ENCODE data around the gene CERS4.
"Not testable (repeated sequence)": the region's sequence is repeated elsewhere in the genome, so short reads cannot be mapped to it uniquely, and the experiment has no call there.

CERS4 gene

DNA sequence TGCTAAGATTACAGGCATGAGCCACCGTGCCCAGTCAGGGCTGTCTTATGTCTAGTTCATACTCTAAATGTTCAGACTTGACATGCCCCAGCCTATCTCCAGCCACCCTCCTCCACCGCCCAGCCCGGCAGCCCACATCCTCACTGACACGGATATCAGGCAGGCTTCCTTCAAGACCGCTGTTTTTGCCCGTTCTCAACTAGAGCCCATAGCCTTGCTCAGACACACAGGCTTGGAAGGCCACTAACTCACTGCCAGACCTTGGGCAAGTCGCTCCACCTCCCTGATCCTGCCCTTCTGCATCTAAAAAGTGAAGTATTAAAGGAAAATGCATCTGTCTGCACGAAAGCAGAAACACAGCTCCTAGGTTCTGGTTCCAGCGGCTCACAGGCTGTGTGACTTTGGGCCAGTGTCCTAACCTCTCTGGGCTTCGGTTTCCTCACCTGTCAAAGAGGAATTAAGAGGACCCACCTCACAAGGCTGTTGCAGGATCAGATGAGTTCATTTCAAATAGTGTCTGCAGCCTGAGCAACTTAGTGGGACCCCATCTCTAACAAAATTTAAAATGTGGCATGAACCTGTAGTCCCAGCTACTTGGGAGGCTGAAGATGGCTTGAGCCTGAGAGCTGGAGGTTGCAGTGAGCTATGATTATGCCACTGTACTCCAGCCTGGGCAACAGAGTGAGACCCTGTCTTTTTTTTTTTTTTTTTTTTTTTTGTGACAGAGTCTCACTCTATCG is 14.5 kb upstream of the CERS4 start:
- H3K27ac ChIP-seq (ENCODE audit: low read depth, low read length): no peak overlapping the region

DNA sequence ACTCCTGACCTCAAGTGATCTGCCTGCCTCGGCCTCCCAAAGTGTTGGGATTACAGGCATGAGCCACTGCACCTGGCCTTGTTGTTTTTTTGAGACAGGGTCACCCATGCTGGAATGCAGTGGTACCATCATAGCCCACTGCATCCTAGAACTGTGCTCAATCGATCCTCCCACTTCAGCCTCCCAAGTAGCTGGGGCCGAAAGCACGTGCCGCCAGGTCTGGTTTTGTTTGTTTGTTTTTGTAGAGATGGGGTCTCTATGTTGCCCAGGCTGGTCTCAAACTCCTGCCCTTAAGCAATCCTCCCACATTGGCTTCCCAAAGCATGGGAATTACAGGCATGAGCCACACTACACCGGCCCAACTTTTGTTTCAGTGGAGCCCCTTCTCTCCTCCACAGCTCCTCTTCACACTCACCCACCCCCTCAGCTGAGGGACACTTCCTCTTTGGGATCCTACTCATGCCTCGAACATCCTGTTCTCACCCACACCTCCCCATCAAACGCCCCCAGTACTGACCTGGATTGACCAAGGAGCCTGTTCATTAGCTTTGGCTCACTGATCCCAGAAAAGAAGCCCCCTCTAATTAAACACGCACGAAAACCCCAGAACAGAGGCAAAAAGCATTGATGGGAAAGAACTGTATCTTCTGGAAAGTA is 12.8 kb upstream of the CERS4 start:
- Histone ChIP-seq H3K9me3 (ENCODE audit: control insufficient read depth, insufficient read depth, low read depth, low read length) (no peaks in the 10 kb centered on the region), H3K27me3 (ENCODE audit: control insufficient read depth, insufficient read depth, low read length) (no peaks in the 10 kb centered on the region), H3K27ac (ENCODE audit: low read depth, low read length) (no peak overlapping the region), H3K36me3 (ENCODE audit: control insufficient read depth, insufficient read depth, low read length) (no peaks in the 10 kb centered on the region), H3K4me3 (ENCODE audit: low read depth, low read length) (no peak overlapping the region), H3K4me1 (ENCODE audit: control insufficient read depth, insufficient read depth, low read length) (peaks cover 25% of the 10 kb centered on the region), H3K9ac (ENCODE audit: low read length) (no peak overlapping the region)

More for the DNA sequence above, 14.5 kb upstream of the CERS4 start:
- no peaks in the 10 kb centered on the region for H3K9me3 ChIP-seq (ENCODE audit: control insufficient read depth, insufficient read depth, low read depth, low read length)
- no peak overlapping the region for H3K9ac ChIP-seq (ENCODE audit: low read length)
- H3K36me3 ChIP-seq (ENCODE audit: control insufficient read depth, insufficient read depth, low read length): no peaks in the 10 kb centered on the region
- H3K4me1 ChIP-seq (ENCODE audit: control insufficient read depth, insufficient read depth, low read length): peaks cover 25% of the 10 kb centered on the region
- H3K27me3 ChIP-seq (ENCODE audit: control insufficient read depth, insufficient read depth, low read length): no peaks in the 10 kb centered on the region
- H3K4me3 ChIP-seq (ENCODE audit: low read depth, low read length): no peak overlapping the region

DNA sequence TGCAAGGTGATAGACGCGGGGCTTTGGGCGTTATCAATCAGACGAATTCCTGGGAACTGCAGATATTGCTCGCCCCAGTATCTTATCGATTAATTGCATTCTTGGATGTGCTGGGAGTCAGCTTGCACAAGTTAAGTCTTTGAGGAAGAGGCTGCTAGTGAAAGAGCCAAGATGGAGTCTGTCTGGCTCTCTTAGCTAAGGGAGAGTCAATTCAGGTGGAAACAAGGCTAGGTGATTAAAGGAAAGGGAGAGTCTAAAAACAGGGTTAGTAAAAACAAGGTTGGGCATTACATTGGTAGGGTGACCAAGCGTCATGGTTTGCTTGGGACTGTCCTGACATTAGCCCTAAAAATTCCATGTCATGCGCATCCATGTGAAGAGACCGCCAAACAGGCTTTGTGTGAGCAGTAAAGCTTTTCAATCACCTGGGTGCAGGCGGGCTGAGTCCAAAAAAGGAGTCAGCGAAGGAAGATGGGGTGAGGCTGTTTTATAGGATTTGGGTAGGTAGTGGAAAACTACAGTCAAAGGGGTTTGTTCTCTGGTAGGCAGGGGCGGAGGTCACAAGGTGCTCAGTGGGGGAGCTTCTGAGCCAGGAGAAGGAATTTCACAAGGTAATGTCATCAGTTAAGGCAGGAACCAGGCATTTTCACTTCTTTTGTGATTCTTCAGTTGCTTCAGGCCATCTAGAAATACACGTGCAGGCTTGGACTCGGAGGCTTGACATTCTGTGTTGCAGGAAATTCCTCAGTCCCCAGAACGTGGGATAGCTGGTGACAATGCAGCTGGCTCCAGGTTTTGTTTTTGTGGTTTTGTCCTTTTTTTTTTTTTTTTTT is 5.7 kb upstream of the CERS4 start:
- H3K4me3 ChIP-seq (ENCODE audit: low read depth, low read length); H3K27me3 ChIP-seq (ENCODE audit: control insufficient read depth, insufficient read depth, low read length); H3K36me3 ChIP-seq (ENCODE audit: control insufficient read depth, insufficient read depth, low read length); H3K9me3 ChIP-seq (ENCODE audit: control insufficient read depth, insufficient read depth, low read depth, low read length): not testable (repeated sequence)
- peaks cover 42% of the 10 kb centered on the region for H3K4me1 ChIP-seq (ENCODE audit: control insufficient read depth, insufficient read depth, low read length)
- H3K27ac ChIP-seq (ENCODE audit: low read depth, low read length): peak overlapping the region; percentile 88
- H3K9ac ChIP-seq (ENCODE audit: low read length): peak overlapping the region; percentile 82

DNA sequence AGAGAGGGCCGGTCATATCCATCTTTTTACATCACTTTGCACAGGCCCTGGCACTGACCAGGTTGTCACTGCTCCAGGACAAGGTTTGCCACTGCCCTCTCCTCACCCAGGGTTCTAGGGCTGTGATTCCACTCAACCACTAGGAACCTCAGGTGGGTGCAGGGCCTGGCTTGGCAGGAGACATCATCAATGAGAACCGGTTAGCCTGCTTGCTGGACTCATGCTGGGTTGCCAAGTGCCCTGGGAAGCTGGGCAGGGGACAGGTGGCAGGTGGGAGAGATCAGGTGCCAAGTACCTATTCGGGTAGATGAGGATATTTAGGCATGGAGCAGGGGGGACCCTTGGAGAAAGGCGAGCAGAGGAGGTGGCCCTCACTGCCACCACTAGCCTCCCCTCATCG is 4.2 kb upstream of the CERS4 start:
- peak overlapping the region; percentile 88; the same call in 1 of the 2 replicates for H3K27ac ChIP-seq (ENCODE audit: low read depth, low read length)
- no peaks in the 10 kb centered on the region for H3K36me3 ChIP-seq (ENCODE audit: control insufficient read depth, insufficient read depth, low read length)
- H3K4me3 ChIP-seq (ENCODE audit: low read depth, low read length): no peak overlapping the region
- H3K9me3 ChIP-seq (ENCODE audit: control insufficient read depth, insufficient read depth, low read depth, low read length): no peaks in the 10 kb centered on the region
- H3K9ac ChIP-seq (ENCODE audit: low read length): peak overlapping the region; percentile 82
- peaks cover 44% of the 10 kb centered on the region for H3K4me1 ChIP-seq (ENCODE audit: control insufficient read depth, insufficient read depth, low read length)
- H3K27me3 ChIP-seq (ENCODE audit: control insufficient read depth, insufficient read depth, low read length): no peaks in the 10 kb centered on the region

DNA sequence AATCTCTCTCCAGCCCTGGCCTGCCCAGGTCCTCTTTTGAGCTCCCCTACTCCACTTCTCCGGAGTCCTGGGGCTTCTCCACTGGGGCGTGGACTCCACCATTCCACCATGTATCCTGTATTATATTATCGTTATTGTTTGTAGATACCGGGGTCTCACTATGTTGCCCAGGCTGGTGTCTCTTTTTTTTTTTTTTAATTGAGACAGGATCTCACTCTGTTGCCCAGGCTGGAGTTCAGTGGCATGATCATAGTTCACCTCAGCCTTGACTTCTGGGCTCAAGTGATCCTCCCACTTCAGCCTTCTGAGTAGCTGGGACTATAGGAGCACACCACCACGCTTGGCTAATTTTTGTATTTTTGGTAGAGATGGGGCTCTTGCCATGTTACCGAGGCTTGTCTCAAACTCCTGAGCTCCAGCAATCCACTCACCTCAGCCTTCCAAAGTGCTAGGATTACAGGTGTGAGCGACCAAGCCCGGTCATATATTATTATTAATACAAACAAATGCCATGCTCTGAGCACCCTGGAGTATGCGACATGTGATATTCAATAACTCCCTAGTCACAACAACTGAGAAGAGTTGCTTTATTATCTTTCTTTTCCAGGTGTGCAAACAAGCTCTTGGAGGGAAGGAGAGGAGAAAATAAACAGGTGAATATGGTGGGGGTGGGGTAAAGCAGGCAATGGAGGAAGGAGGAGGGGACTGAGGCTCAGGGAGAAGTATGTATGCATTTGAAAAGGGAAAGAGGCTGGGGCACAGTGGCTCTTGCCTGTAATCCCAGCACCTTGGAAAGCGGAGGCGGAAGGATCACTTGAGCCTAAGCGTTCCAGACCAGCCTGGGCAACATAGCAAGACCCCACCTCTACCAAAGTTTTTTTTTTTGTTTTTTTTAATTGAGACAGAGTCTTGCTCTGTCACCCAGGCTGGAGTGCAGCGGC is 2.8 kb upstream of the CERS4 start:
- H3K4me1 ChIP-seq (ENCODE audit: control insufficient read depth, insufficient read depth, low read length): peaks cover 51% of the 10 kb centered on the region
- 0 out of 2 replicates have a peak, but pooled peaks cover 5% of the 10 kb centered on the region for H3K36me3 ChIP-seq (ENCODE audit: control insufficient read depth, insufficient read depth, low read length)
- no peaks in the 10 kb centered on the region for H3K27me3 ChIP-seq (ENCODE audit: control insufficient read depth, insufficient read depth, low read length)
- H3K9me3 ChIP-seq (ENCODE audit: control insufficient read depth, insufficient read depth, low read depth, low read length): no peaks in the 10 kb centered on the region
- H3K9ac ChIP-seq (ENCODE audit: low read length): no peak overlapping the region
- H3K27ac ChIP-seq (ENCODE audit: low read depth, low read length): no peak overlapping the region
- no peak overlapping the region for H3K4me3 ChIP-seq (ENCODE audit: low read depth, low read length)

DNA sequence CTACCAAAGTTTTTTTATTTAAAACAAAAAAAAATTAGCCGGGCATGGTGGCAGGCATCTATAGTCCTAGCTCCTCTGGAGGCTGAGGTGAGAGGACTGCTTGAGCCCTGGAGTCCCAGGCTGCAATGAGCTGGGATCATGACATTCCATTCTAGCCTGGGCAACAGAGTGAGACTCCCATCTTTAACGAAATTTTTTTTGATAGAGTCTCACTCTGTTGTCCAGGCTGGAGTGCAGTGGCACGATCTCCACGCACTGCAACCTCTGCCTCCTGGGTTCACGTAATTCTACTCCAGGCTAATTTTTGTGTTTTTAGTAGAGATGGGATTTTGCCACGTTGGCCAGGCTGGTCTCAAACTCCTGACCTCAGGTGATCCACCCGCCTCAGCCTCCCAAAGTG is 1.8 kb upstream of the CERS4 start:
- H3K27ac ChIP-seq (ENCODE audit: low read depth, low read length); H3K9me3 ChIP-seq (ENCODE audit: control insufficient read depth, insufficient read depth, low read depth, low read length); H3K9ac ChIP-seq (ENCODE audit: low read length); H3K27me3 ChIP-seq (ENCODE audit: control insufficient read depth, insufficient read depth, low read length); H3K4me3 ChIP-seq (ENCODE audit: low read depth, low read length): not testable (repeated sequence)
- peaks cover 57% of the 10 kb centered on the region for H3K4me1 ChIP-seq (ENCODE audit: control insufficient read depth, insufficient read depth, low read length)
- H3K36me3 ChIP-seq (ENCODE audit: control insufficient read depth, insufficient read depth, low read length): peaks cover 11% of the 10 kb centered on the region

DNA sequence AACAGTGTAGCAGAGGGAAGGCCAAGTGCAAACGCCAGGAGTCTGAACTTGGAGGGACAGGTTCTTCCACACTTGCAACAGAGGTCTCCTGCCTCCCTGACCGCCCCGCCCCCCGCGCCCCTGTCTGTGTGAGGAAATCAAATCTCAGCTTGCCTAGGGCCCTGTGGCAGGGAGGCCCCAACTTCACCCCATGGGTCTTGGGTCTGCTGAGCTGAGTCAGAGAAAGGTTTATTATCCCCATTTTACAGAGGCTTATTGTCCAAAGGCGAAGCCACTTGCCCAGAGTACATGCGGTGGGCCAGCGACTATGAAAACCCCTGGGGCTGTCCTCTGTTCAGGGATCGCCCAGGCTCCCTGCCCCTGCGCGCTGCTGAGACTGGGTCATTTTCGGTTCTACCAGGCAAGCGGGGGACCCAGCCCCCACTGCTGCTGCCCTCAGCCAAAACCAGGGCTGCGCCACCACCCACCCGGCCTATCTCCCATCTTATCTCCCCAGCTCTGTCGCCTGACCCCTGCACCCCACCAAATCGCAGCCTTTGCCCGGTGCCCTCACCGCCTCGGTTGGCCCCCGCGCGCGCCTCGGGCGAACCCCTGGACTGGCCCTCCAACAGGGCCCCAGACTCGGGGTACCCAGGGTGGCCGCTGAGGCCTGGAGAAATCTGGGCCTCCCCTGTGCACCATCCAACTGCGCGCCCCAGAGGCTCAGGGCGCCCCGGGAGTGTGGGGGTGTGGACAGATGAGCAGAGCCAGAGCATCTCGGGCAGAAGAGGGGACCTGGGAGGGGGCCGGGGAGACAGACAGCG is 850 bp upstream of the CERS4 start:
- no peaks in the 10 kb centered on the region for H3K27me3 ChIP-seq (ENCODE audit: control insufficient read depth, insufficient read depth, low read length)
- peaks cover 15% of the 10 kb centered on the region for H3K36me3 ChIP-seq (ENCODE audit: control insufficient read depth, insufficient read depth, low read length)
- peak overlapping the region; percentile 64 for H3K4me3 ChIP-seq (ENCODE audit: low read depth, low read length)
- peak overlapping the region; percentile 86 for H3K9ac ChIP-seq (ENCODE audit: low read length)
- H3K4me1 ChIP-seq (ENCODE audit: control insufficient read depth, insufficient read depth, low read length): peaks cover 51% of the 10 kb centered on the region
- peak overlapping the region; percentile 98 for H3K27ac ChIP-seq (ENCODE audit: low read depth, low read length)
- no peaks in the 10 kb centered on the region for H3K9me3 ChIP-seq (ENCODE audit: control insufficient read depth, insufficient read depth, low read depth, low read length)

DNA sequence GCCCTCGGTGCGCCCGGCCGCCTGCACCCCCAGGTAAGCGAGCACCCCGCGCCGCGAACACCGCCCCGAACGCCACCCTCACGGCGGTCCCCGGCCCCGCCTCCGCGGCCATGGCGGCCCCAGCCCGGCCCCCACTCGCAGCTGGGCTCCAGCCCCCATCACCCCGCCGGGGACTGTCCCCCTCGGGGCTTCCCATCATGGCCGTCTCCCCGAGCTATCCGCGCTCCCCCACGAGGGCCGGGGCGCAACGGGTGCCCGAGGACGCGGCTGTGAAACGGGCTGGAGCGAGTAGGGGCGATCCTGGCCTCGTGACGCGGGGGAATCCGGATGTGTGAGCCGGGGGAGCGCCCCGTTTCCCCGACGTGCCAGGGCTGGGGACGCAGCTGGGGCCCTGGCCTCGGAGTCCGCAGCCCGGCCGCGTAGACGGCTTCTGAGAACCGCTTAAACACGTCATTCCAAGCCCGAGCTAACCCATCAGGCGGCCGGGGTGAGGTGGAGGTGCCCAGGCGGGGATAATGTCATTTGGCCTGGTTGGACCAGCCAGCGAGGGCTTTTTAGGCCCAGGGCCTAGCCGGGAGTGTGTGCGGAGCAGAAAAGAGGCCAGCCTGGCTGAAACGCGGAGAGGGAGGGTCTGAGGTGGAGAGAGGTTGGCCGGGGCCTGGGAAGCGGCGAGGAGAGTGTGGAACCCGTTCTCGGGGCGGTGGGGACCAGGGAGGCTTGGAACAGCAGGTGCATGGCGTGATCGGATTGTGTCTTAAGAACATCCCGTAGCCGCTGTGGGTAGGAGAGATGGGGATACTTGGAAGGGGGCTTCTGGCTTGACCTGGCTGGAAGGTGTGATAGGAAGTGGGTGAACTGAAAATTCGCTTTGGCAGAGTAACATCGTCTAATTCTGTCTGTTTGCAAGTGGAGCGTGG is 550 bp downstream of the CERS4 start:
- Histone ChIP-seq H3K4me3 (ENCODE audit: low read depth, low read length) (peak overlapping the region; percentile 98), H3K4me1 (ENCODE audit: control insufficient read depth, insufficient read depth, low read length) (peaks cover 41% of the 10 kb centered on the region), H3K9ac (ENCODE audit: low read length) (peak overlapping the region; percentile 94), H3K9me3 (ENCODE audit: control insufficient read depth, insufficient read depth, low read depth, low read length) (no peaks in the 10 kb centered on the region), H3K36me3 (ENCODE audit: control insufficient read depth, insufficient read depth, low read length) (peaks cover 27% of the 10 kb centered on the region), H3K27me3 (ENCODE audit: control insufficient read depth, insufficient read depth, low read length) (no peaks in the 10 kb centered on the region), H3K27ac (ENCODE audit: low read depth, low read length) (peak overlapping the region; percentile 63; the same call in 1 of the 2 replicates)

DNA sequence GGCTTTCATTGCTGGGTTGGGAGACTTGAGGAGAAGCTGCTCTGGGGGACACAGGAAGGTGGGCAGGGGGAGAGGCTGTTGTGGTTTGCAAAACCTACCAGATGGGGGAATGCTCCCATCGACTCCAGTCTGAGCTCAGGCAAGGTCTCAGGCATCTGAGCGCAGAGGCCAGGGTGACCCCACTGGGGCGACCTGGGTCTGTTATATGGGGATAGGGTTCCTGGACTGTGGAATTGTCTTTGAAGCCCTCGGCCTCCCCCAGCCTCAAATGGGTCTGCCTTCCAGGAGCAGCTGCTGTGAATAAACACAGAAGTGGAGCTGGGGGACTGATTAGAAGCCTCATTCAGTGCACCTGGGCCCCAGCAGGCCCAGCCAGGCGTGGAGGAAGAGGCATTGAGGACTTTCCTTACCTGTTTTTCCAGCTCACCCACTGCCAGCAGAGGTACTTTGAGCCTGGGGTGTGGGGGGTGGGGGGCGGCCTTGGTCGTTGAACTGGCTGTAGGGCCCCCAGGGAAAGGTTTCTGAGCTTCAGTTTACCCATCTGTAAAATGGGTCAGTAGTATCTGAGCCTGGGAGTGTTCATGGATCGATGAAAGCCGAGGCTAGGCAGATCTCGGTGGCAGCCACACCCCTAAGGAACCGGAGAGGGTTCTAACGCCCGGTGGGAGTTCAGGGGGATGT is 1.4 kb downstream of the CERS4 start:
- Histone ChIP-seq H3K9ac (ENCODE audit: low read length) (peak overlapping the region; percentile 94), H3K27ac (ENCODE audit: low read depth, low read length) (no peak overlapping the region), H3K4me3 (ENCODE audit: low read depth, low read length) (peak overlapping the region; percentile 98), H3K4me1 (ENCODE audit: control insufficient read depth, insufficient read depth, low read length) (peaks cover 35% of the 10 kb centered on the region), H3K27me3 (ENCODE audit: control insufficient read depth, insufficient read depth, low read length) (no peaks in the 10 kb centered on the region), H3K36me3 (ENCODE audit: control insufficient read depth, insufficient read depth, low read length) (peaks cover 30% of the 10 kb centered on the region), H3K9me3 (ENCODE audit: control insufficient read depth, insufficient read depth, low read depth, low read length) (no peaks in the 10 kb centered on the region)
